T-helper 22 cell (primary cell): ENCODE results near the gene CCDC171.
"Not testable (repeated sequence)": the region's sequence is repeated elsewhere in the genome, so short reads cannot be mapped to it uniquely, and the experiment has no call there.

ENCODE experiments used
- DNase-seq: peaks from one replicate; pipeline ENCODE4 v3.0.0-alpha.2; 2020; ENCODE audit warnings: low read depth

The CCDC171 gene

DNA sequence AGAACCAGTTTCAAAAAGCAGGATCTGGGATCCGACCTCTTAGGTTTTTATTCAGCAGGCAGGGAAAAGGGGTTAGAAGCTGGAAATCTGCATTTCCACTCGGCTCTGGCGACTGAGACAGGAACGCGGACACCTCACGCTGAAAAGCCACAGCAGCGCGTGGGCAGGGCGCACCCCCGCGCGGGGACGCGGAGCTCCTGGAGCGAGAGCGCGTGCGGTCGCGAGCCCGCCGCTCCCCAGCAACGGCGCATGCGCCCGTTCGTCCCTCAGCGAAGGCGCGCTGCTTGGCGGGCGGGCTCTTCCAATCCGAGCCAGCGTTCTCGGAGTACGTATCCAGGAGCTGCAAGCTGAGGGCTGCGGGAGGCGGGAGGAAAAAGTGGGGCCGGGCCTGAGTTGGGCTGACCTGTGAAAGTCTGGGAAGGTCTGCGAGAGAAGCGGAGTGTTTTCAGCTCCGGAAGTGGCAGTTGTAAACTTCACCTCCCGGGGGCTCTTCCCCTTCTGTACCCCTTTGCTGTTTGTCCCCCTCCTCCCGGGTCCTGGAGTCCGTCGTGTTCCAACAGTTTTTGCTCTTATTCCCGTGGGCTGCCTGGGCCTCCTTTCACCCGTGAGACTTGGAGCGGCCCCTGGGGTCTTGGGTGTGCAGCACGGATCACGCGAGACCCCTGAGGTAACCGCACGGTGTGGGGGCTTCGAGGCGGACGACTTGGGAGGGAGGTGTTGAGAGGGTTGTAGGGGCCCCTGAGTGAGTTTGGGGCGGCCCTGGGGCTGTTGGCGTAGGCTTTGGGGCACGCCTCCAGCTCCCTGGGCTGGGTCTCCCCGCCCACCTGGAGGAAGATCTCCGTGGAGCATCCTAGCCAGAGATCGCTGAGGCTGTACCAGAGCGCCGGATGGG, at the start of gene CCDC171:
Gene CCDC171, plus strand, starts transcription at position 408 of the 892 bp plus-strand sequence. CDS start 11,046 bp downstream, outside the sequence.
- DNase-seq = peak; percentile 76

DNA sequence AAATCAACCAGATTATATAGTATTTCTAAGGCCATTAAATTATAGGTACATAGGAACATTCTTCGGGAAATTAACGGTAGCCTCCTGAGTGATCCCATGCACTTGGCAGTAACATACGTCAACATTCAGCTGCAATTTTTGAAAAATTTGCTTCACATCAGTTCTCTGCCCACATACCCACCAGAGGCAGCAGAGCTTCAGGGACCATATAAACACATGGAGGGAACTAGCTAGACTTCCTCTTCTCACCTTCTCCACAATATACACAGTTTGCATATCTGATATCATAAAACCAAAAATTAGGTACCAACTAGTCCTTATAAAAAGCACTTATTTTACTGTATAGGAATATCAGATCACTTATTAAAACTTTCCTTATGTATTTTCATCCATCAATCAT, 46.9 kb upstream of the CCDC171 start:
- no peak for DNase-seq

DNA sequence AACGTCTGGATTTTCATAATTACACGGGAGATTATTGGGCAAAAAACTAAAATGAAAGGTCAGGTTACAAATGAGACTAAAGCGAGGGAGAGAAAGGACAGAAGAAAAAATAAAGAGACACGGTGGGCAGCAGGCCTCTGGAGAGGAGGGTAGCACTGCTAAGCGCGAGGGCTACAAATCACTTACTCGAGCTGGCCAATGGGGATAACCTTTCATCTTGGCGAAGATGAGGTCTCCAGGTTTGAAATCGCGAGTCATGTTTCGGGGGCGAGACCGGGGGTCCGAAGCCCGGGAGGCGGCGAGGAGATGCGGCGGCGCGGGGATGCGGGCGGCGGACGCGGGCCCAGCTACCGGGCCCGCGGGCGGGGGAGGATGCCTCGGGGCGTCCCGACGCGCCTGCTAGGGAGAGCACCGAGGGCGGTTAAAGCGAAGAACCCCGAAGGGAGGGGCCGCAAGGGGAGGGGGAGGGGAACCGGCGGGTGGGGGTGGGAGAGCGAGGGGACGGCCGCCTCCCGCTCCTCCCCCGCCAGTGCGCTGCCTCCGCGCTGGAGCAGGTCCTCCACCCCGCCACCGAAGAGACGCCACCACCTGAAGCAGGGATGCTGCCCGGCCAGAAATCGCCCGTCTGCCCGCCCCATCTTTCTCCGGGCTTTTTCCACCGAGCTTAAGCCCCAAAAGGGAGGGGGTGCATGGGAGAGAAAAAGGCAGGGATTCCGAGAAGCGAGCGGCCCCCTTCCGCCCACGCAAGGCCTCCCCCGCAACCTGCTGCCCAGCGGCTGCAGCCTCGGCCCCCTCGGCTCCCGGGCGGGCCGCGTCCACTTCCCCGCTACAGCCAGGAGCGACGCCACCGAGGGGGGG, 42.7 kb upstream of the CCDC171 start:
- peak; percentile 58 for DNase-seq

- DNase-seq = peak; percentile 83
Observed at GRCh38 chr9:15510789-15511575, 41.9 kb upstream of the CCDC171 start, which contains the start of gene PSIP1. Gene PSIP1 (minus strand): TSS chr9:15510970. CDS start chr9:15510188, 782 bp downstream.

DNA sequence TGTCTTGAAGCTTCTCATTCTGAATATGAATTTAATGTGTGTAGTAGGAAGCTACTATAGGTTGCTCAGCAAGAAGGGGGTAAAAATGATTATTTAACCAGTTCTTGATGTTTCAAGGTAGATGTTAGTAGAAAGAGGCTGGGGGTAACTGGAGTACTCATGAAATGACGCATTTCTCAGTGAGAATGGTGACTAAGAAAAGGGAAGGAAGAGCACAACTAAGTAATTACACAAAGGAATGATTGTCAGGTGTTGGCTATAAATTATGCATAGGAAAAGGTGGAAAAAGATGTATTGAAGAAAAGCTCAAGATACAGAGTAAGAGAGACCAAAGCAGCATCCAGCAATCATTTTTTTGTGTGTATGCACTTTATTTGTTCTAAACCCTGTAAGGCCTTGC, 40.6 kb upstream of the CCDC171 start:
- DNase-seq = no peak

DNA sequence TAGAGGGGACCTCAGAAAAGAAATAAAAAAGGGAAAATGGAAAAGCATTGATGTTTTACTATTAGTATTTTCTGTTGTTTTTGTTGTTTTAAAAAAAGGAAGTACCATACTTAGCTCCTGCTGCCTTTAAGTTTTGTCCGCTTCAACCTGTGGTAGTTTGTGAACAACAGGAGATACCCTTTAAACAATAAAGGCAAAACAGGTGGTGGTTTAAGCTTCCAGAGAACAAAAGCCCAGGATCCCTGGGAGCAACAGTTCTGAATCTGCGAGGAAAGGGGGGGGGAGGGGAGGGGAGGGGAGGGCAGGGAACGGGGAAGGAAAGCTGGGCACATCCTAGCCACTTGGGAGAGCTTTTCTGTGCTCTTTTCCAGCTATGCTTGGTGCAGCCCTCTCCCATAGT, 40.0 kb upstream of the CCDC171 start:
- DNase-seq = no peak

GRCh38 chr9:15513335-15513734, 39.5 kb upstream of the CCDC171 start:
- no peak for DNase-seq

DNA sequence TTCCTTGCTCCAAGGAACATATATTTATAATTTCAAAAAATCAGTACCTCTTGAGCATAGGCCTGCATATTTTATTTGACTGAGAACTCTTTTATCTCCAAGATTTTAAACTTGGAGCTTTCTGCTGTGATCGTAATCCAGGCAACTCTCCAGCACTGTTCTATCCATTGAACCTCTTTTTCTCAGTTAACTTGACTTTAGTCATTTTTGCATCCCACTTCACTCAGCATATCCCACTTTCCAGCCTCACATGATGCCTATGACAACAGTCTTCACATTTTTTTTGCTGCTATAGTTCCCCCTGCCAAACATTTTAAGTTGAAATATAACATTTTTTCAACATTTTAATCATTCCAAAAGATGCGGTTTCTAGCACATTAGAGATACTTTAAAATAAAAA, 33.0 kb upstream of the CCDC171 start:
- DNase-seq = no peak

DNA sequence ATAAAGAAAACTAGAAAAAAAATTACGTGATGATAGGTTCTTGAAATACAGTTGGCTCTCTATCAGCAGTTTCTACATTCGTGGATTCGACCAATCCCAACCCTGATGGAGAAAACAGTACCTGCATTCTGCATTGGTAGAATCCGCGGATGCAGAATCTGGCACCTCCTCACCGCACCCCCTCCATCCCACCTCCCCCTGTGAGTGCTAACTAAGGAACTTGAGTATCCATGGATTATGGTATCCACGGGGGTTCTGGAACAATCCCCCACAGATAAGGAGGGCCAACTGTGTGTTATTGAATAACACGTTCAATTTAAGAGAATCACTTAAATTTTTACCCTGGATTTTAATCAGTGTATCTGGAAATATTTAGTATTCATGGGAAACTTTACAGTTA, 31.6 kb upstream of the CCDC171 start:
- no peak for DNase-seq

DNA sequence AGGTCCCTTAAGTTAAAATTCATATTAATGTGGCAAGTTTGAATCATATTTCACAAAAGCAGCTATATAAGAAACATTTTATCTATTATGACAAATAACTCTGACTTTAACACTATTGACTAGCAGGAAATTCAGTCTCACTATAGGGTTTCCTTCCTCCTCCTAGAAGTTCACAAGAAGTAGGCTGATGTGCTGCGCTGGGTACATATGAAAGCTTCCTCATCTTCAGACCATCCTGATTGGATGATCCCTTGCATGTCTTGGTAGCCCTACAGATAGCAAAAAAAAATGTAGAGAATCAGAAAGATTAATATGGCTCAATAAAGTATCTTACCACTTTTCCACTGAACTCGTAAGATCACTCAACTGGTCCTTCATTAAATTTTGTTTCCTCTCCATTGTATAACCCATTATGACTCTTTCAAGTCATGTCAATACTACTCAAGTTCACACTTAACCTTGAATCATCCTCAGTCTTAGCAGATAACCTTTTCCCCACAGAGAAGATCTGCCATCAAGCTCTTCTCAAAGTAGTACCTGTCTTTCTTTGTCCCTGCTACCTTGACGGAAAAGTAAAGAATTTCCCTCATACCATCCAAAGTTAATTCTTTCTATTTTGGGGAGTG, 30.6 kb upstream of the CCDC171 start:
- DNase-seq = no peak

- no peak for DNase-seq
Observed at GRCh38 chr9:15524845-15525455, 27.9 kb upstream of the CCDC171 start.

DNA sequence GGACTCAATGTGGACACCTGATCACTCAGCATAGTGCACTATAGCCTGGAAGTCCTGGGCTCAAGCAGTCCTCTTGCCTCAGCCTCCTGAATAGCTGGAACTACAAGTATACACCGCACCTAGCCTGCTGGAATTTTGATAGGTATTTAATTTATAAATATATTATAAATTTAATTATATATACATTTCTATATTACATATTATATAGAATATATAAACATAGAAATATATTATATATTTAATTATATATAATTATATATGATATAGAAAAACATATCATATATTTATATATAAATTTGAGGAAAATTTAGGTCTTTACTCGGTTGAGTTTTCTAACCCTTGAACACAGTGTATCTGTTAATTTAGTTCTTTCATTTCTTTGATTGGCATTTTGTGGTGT, 26.9 kb upstream of the CCDC171 start:
- no peak for DNase-seq

DNA sequence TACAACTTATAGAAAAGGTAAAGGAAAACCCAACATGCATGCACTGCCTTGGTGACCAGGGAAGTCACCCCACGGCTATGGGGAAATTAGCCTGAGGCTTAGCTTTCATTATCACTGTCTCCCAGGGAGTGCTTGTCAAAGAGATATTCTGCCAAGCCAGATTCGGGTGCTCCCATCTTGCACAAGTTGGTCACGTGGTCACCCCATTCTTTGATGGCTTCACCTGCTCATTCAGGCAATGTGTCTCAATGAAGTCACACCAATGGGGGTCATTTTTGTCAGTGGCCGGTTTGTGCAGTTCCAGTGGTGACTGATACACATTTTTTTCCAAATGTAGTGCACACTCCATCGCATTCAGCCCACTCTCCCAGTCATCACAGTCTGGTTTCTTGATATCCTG, 25.8 kb upstream of the CCDC171 start:
- not testable (repeated sequence) for DNase-seq

DNA sequence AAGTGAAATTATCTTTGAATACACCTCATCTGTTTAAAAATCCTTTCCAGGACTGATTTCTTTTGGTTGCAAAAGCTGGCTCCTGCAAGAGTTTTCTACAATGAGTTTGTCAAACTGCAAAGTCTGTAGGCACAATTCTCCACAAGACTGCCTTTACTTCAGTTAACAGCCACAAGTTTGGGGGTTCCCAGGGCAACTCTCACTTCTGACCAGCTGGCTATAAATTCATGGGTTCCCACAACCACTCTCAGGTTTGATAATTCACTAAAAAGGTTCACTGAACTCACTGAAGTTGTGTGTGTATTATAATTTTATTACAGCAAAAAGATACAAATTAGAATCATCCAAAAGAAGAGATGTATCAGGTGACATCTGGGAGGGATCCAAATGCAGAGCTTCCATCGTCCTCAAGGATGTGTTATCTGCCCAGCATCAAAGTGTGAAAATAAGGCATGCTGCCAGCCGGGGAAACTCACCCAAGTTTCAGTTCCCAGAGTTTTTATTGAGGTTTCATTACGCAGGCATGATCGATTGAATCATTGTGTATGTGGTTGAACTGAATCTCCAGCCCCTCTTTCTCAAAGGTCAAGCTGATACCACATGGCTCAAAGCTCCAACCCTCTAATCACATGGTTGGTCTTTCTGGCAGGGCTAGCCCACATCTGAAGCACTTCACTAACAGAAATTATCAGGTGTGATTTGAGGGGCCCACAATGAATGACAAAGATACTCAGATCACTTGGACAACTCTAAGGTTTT, 23.1 kb upstream of the CCDC171 start:
- no peak for DNase-seq

DNA sequence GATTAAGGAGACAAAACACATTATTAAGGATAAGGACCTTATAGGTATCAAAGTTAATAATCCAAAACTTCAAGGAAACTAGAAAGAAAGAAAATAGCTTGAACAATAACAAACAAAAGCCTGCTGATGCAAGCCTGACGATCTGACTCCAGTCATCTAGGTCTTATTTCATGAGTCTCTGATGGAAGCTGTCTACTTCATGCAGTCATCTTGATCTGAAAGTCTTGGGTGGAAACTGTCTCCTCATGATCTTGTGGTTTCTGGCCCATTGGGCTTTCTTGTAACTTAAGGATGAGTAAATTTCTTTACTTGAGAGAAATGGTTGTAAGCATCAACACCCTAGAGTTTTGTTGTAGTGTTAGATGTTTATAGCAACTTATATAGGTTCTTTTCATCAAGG, 21.5 kb upstream of the CCDC171 start:
- no peak for DNase-seq

DNA sequence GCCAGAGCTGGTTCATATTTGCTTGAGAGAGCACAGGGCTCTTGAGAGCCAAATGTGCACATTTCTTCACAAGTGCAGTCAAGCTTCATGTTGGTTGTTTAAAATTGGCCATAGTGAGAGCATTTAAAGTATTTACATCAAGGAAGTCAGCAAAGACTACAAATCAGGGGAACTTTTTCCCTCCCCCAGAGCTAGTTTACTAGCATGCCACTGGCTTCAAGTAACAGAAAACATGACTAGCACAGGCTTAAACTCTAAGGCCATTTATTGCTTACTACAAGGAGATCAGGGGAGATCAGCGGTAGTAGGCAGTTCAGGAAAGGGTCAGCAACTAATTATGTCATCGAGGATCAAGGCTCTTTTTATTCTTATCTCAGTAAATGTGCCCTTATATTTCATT, 11.0 kb upstream of the CCDC171 start:
- no peak for DNase-seq

DNA sequence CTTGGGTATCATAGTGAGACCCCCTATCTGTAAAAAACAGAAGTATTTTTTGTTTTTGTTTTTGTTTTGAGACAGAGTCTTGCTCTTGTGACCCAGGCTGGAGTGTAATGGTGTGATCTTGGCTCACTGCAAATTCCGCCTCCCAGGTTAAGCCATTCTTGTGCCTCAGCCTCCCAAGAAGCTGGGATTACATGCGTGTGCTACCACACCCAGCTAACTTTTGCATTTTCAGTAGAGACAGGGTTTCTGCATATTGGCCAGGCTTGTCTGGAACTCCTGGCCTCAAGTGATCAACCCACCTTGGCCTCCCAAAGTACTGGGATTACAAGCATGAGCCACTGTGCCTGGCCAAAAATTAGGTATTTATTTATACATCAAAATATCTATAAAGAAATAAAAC, 10.2 kb upstream of the CCDC171 start:
- DNase-seq = no peak

GRCh38 chr9:15543047-15543813, 9.6 kb upstream of the CCDC171 start:
- no peak for DNase-seq

DNA sequence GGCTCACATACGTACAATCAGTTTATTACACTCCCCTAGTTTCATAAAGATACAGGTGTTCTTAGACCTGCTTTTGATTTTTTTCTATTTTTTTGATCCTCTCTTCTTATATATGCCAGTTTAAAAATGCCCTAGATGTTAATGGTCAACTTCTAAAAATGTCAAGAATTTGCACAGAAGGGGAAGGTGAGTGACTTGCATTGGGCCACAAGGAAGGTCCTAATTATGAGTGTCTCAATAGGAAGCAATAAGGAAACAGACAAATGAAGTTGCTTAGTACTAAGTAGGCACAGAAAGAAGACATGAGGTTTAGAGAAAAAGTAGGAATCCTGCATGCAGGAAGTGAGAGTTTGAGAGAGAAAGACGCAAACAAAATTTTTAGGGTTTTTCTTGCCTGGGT, 3.2 kb upstream of the CCDC171 start:
- no peak for DNase-seq

DNA sequence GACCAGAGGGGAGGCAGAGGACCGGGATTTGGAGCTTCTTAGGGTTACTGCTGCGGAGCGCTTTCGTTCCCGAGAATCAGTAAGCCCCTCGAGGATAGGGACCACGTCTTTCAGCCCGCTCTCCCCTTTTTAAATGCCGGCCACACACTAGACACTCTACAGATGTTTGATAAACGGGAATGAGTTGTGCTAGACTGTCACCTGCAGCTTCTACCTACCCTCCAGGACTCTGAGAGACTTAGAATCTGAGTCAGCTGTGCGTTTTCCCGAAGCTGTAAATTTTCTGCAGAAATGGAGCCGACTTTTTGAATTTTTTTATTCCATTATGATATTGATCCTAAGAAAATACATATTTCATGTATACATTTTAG, 670 bp downstream of the CCDC171 start:
- DNase-seq = no peak
